ENCODE results near the gene ZBTB40. TPM values are rescaled to one million over a fixed set of nuclear protein-coding genes. Genes with fewer than 3 reads are reported as not detected.

Gene ZBTB40
- total and polyA plus RNA-seq, 9 of the 15 experiments (the other 6 are each of a cell fraction or from before 2014, with no cell fraction given): 2.6 to 26.0 (median 18.8) TPM

- DNase-seq (ENCODE audit: extremely low read depth in 1 of 4, low spot score in 3 of 4) (peak in 2 of 4 experiments; percentile 43 to 66), ATAC-seq (no peak), FAIRE-seq (peak; percentile 80)
- no peaks in the 10 kb centered on the region for H3K27me3 ChIP-seq (ENCODE audit: control insufficient read depth in 2 of 2, insufficient read depth in 2 of 2, low read length in 2 of 2)
- no peaks in the 10 kb centered on the region for H3K9me1 ChIP-seq (ENCODE audit: control insufficient read depth, insufficient read depth, low read length)
- H3K36me3 ChIP-seq (ENCODE audit: control insufficient read depth, insufficient read depth, low read length): no peaks in the 10 kb centered on the region
- peaks cover 9% of the 10 kb centered on the region for H3K9me3 ChIP-seq (replicated peaks; ENCODE audit: control insufficient read depth, insufficient read depth, low read depth, low read length)
- peaks cover 9% of the 10 kb centered on the region for H3K79me2 ChIP-seq (ENCODE audit: control insufficient read depth, insufficient read depth, low read length)
- WGBS (ENCODE audit: insufficient coverage, low coverage, missing lambda C conversion rate): 12% methylated on average over 6 of the region's 6 CpGs
- no peaks in the 10 kb centered on the region for H4K20me1 ChIP-seq (replicated peaks; ENCODE audit: control insufficient read depth, insufficient read depth, low read length)
- ChIA-PET POLR2A (interaction anchor here (0.7 to 1.0 kb wide), 3 partner anchors 8 to 194 kb away, joined by 3 to 5 read pairs (median 3); no protein-coding TSS in a partner anchor), CTCF (ENCODE audit: low intra/inter-chr PET ratio) (no interaction called here)
- no peak overlapping the region; the same call in 1 of the 2 replicates for H3K4me2 ChIP-seq (ENCODE audit: insufficient read depth, low read length)
- H3K27ac ChIP-seq (ENCODE audit: extremely low read depth, low read depth, low read length): no peak overlapping the region; the same call in 2 of the 3 replicates
- no peak overlapping the region for H3K4me3 ChIP-seq
- peak overlapping the region in 1 of 2 experiments; percentile 21; a peak in 1 of 4 replicates for H3K9ac ChIP-seq (ENCODE audit: insufficient read depth in 1 of 2, low read depth in 2 of 2, low read length in 2 of 2)
- intact Hi-C loops (cut with micrococcal nuclease): no loop called here
- peak overlapping the region; percentile 75 for H2AFZ ChIP-seq (ENCODE audit: low read depth, low read length)
- BruUV-seq (replicated peaks): no TSS peak
- in situ Hi-C loops (cut with MboI): no loop called here
- H3K4me1 ChIP-seq (replicated peaks in 1 of 2; ENCODE audit: control insufficient read depth in 2 of 2, insufficient read depth in 2 of 2, low read length in 2 of 2): peaks cover 12 to 19% of the 10 kb centered on the region in 2 experiments; a peak in 4 of 5 replicates
- TF ChIP-seq AFF1 (IDR thresholded peaks at IDR 0.05; ENCODE audit: low read depth in 1 of 2, partially characterized antibody in 2 of 2) (no peak), TFAP4 (CRISPR knock-in tag; IDR thresholded peaks at IDR 0.05; ENCODE audit: borderline replicate concordance) (0 out of 2 replicates have a peak, but pooled peaks have one; percentile 11), MCM5 (IDR thresholded peaks at IDR 0.05; ENCODE audit: low read depth) (no peak), TAL1 (IDR thresholded peaks at IDR 0.05) (no peak), UBTF (IDR thresholded peaks at IDR 0.05; ENCODE audit: borderline replicate concordance in 1 of 2, low read depth in 2 of 2, low read length in 2 of 2) (peak in 1 of 2 experiments; percentile 58; a peak in 1 of 4 replicates), RERE (CRISPR knock-in tag; IDR thresholded peaks at IDR 0.05; ENCODE audit: borderline replicate concordance) (0 out of 2 replicates have a peak, but pooled peaks have one; percentile 19), NR2C1 (IDR thresholded peaks at IDR 0.05) (no peak), NR2C1 (tag; IDR thresholded peaks at IDR 0.05) (0 out of 2 replicates have a peak, but pooled peaks have one; percentile 32)
Observed at GRCh38 chr1:22447621-22448111, 4.0 kb upstream of the ZBTB40 start.

Data from K562 (cell line).